Stimulated activated CD8-positive, alpha-beta memory T cell treated with anti-CD3 and anti-CD28 coated beads, Interleukin-4, amount 100 ng/mL, for 24 hours (primary cell): ENCODE measurements around the gene TBCA.
"Not testable (repeated sequence)": the region's sequence is repeated elsewhere in the genome, so short reads cannot be mapped to it uniquely, and the experiment has no call there.

ENCODE experiments used
- DNase-seq: peaks from one replicate; pipeline ENCODE4 v3.0.0-alpha.2; 2020; ENCODE audit warnings: low read depth

TBCA gene

DNA sequence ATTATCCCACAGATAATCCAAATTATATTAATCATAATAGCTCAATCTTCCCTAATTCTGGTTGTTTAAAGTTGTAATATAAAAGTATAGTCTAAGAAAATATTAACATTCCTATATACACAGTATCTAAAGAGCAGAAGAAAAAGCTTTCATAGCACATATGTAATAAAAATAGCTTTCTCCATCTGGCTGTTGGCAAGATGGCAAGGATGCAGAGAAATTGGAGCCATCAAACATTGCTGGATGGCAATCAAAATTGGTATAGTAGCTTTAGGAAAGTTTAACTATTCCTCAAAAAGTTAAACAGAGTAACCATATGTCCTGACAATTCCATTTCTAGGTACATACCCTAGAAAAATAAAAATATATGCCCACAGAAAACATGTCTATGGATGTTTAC is 66.8 kb downstream of the TBCA start:
- no peak for DNase-seq

DNA sequence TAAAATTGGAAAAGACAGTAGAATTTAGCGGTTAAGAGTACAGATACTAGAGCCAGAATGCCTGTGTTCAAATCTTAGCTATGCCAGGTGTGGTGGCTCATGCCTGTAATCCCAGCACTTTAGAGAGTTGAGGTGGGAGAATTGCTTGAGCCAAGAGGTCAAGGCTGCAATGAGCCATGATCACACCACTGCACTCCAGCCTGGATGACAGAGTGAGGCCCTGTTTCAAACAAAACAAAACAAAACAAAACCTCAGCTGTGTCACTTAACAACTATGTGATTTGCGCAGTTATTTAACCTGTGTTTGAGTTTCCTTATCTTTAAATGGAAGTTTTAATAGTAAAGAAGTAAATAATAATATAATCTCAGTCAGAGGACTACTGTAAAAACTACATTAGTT is 68.3 kb downstream of the TBCA start:
- DNase-seq: no peak

DNA sequence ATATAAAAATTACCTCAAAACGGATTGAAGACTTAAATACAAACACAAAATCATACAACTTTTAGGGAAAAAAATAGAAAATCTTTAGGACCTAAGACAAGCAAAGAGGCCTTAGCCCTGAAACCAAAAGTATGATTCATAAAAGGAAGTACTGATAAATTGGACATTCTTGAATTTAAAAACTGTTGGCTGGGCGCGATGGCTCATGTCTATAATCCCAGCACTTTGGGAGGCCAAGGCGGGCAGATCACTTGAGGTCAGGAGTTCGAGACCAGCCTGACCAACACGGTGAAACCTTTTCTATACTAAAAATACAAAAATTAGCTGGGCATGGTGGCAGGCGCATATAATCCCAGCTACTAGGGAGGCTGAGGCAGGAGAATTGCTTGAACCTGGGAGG is 76.6 kb downstream of the TBCA start:
- not testable (repeated sequence) for DNase-seq

DNA sequence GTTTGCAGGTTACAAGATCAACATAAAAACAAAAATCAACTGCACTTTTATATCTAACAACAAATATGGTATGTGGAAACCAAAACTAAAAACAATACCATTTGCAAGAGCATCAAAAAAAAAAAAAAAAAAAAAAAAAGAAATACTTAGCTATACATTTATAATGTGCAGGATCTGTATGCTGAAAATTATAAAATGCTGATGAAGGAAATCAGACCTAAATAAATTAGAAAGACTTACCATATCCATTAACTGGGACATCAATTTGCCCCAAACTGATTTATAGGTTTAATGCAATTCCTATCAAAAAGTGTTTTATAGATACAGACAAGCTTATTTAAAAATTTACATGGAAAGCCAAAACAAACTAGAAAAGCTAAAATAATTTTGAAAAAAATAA is 77.2 kb downstream of the TBCA start:
- DNase-seq: no peak

DNA sequence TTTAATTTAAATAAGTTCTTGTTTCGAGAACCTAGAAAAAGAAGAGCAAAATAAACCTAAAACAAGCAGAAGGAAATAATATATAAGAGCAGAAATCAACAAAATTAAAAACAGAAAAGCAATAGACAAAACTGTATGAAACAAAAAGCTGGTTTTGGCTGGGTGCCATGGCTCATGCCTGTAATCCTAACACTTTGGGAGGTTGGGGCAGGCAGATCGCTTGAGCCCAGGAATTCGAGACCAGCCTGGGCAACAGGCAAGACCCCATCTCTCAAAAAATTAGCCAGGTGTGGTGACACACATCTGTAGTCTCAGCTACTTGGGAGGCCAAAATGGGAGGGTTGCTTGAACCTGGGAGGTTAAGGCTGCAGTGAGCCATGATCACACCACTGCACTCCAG is 78.4 kb downstream of the TBCA start:
- DNase-seq: no peak

DNA sequence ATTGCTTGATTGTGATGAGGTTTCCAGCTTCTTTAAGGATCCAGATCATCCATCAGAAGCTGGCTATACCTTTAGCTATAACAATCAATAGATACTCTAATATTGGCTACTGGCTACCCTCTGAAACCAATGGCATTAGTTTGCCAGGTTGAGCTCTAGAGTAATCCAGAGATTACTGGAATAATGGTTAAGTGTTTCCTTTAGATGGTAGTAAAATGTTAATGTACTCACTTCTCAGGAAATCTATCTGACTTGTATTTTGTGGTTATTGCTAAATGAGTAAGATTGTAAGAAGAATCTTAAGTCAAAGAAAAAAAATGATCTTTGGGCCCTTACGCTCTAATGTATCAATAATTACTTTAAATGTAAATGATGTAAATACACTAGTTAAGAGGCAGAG is 80.0 kb downstream of the TBCA start:
- DNase-seq: no peak

DNA sequence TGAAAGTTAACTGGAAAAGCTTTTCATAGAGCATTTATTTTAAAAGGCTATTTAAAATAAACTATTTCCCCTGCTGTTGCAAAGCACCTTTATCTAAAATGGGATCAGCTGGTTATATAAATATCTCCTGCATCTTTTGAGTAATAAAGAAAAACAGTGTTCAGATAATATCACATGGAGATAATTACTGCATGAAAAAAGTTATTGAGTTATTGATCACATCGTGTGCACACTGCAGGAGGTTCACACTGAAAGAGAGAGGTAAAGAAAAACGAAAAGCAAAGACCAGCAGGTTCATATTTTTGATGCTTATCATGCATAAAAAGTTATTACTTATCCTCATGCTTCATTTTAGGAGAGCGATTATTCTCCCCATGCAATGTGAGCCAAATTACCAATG is 82.2 kb downstream of the TBCA start:
- no peak for DNase-seq

DNA sequence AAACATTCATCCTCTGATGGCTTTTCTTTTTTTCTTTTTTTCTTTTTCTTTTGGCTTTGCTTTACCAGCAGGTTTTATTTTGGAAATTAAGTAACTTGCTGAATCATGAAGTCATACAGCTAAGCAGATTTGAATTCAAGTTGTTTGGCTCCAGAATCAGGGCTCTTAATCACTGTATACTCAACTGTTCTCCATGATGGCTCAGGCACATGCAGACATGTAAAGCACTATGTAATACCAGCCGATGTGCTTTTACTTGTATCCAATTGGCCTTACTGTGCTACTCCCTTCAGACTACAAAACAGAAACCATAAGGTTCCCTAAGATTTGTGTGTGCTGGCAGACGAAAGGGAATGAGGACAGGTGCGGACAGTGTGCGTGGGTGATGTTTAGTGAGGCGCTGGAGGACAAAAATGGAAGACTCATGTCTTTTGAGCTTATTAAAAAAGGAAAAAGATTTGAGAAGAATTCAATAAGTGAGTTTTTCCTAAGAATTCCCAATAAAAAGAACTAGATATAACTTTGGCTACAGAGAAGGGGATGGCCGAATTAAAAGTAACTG is 92.9 kb downstream of the TBCA start:
- DNase-seq: no peak

DNA sequence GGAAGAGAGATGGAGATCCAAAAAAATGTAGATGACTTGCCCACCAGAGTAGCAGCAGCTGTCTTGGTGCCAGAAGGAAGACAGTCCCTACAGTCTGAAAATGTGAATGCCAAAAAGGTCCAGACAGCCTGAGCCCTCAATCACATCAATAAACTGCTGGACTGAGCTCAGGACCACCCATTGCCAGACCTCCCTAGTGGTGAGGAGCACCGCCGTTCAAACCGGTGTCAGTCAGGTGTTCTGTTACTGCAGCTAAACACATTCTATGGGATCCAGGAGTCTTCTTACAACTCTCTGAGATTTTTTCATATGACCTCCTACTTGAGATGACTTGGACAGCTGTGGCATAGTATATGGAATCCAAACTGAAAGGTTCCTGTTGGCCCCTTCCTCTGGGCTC is 105.6 kb downstream of the TBCA start:
- DNase-seq: no peak

DNA sequence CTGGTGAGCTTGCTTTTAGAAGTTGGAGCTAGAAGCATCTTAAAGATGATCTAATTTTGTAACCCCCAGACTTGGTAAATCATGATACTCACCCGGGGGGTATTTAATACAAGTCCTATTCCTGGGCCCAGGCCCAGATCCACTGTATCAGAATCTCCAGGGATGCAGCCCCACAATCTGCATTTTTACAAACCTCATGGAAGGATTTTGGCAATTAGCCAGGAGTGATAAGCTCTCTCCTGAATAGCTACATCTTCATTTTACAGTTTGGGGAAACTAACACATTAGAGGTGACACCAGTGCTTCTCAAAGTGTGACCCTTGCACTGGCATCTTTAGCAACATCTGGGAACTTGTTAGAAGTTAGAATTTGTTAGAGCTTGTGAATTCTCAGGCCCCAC is 106.5 kb downstream of the TBCA start:
- no peak for DNase-seq

DNA sequence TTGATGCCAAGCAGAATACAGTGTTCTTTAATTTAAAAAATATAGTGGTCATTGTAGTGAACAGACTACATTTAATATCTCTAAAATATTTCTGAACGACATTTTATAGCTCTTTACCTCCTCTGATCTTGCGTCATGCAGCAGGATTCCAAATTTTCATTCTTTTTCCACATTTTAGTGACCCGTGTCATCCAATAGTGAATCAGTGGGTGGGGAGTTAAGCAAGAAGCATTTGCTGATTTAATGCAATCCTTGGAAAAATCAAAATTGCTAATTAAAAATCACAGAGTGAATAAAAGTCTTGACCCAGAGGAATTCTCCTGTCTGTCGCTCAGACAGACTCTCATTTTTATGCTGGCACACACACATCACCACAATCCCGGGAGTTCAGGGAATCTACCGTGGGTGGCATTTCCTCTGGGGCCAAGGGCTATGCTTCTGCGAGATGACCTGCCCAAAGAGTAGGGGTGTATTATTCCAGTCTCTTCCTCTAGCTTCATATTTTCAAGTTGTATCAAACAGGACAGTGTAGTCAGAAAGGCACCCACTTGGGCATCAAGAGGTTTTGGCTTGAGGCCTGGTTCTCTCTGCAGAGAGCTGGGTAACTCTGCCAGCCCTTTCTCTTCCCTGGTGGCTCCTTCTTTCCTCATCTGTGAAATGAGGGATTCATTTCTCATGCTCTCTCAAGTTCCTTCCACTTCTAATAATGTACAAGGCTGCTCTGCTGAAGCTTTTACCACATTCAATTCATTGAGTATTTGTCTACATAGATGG is 112.9 kb downstream of the TBCA start:
- DNase-seq: no peak

DNA sequence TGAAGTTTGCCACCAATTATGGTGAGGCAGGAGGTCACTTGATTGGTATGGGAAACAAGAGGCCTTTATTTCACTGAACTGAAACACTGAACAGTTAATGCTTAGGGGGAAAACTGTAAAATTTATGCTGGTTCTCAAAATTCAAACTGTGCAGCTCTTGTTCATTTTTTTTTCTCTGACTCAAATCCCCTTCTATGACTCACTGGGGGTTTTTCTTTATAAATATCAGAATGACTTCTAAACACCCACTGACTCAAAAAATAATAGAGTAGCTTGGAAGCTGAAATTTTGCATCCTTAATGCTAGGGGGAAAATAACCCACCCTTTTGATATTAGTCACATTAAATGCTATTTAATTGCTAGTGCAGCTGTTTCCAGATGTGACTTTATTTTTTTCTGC is 113.5 kb downstream of the TBCA start:
- DNase-seq: no peak

DNA sequence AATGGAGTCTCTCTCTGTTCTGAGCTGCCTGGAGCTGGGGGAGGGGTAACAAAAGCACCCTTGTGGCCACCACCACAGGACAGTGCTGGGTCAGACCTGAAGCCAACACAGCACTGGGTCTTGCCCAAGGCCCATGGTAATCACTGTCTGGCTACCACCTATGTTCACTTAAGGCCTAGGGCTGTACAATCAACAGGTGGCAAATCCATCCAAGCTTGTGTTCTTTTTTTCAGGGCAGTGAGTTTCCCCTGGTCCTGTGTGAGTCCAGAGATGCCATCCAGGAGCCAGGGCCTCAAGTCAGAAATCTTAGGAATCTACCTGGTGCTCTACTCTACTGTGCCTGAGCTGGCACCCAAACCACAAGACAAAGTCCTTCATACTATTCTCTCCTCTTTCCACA is 117.5 kb downstream of the TBCA start:
- no peak for DNase-seq

DNA sequence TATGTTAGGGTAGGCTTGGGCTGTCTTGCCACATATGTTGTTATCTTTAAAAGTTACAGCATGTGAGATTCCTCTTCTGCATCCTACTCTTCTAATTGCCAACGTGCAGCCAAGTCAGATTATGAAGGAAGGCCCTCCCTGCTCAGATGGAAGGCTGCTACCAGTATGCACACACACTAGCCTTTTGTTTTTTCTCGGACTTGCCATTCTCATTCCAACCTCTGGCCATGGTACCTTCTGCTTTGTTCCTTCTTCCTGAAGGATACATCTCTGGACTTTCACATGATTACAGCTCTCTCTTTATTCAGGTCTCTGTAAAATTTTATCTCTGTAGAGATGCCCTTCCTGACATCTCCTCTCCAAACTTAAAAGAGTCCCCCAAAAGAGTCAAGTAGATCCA is 124.8 kb downstream of the TBCA start:
- no peak for DNase-seq

DNA sequence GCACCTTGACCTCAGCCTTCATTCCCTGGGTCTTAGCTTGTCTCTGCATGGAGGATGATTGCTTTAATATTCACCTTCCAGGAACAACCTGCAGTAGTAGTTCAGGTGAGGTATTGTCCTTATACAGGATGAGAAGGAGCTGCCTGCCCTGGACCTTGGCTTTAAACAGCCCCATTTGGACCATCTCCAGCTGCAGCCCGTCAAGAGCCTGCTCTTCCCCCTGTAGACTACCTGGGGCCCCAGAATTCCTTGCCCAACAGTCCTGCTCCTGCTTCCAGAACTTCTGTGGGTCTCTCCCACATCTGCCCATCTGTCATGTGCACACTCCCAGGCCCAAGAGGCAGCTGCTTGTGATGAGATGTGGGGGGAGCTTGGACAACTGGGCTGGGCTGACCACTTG is 125.5 kb downstream of the TBCA start:
- no peak for DNase-seq

DNA sequence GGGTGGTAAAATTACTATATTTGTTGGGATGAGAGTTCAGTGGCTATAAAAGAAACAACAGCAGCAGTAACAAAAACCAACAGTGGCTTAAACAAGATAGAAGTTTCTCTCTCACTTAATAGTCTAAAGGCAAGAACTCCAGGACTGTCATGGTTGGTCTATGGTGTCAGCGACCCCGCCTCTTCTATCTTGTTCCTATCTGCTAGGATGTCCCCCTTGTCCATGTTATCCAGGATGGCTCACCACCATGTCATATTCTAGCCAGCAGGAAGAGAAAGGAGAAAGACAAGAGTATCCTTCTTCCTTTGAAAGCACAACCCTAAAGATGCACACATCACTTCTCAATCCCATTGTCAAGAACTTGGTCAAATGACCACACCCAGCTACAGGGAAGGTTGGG is 126.4 kb downstream of the TBCA start:
- no peak for DNase-seq

DNA sequence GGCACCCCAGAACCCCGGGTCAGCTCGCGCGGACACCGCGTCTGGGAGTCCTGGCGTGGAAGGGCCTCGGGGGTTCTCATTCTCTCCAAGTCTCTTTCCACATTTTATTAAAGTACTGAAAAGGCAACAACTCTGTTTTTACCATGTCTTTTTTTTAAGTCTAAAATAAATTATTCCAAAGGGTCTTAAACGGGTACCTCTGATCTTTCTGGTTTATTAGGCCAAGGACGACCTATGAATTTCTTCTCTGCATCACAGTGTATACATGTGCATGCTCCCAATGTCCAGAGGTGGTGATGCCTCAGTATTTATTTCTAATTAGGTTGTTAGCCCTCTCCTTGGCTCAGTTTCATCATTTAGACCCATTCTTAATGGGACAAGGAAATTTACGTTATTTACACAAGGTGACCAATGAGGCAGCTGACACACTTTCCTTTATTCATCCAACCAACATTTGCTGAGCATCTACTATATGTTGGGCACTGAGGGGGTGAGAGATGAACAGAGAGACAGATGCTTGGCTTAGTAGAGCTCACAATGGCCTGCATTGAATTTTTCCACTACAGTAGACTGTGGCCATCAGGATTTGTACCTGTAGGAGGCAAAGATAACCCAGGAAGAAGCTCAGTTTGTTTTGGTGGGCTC is 130.0 kb downstream of the TBCA start:
- no peak for DNase-seq

DNA sequence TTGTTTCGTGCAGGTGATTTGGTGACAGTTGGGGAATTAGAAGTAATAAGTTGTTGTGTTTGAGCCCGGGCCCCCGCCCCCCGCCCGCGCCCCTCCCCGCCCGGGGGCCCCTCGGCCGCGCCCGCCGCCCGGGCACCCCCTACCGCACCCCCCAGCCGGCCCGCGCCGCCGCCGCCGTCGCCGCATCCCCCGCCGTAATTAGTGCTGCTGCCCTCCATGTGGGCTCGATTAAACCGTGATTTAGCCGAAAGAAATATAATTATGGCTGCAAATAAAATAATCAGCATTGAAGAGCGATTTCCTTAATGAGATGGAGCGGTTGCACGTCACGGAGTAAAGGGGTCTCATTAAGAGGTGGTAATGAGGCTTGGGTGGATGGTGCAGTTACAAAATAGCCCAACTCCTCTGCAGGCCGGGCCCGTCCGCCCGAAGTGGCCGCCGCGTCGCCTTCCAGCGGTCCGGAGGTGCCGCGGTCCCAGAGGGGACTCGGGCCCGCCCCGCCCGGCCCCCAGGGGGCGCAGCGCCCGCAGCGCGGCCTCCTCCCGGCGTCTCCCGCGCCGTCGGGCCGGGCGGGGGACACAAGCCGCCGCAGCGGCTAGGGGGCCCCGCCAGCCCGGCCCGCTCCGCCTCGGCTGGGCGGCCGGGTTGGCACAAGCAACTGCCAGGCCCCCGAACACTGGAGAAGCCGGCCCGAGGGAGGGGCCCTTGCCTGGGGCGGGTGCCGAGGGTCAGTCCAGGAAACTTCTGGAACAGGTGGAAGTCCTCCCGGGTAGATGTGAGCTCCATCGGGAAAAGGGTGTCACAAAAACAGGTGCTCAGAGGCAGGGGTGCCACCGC is 130.8 kb downstream of the TBCA start:
- DNase-seq: peak; percentile 15

DNA sequence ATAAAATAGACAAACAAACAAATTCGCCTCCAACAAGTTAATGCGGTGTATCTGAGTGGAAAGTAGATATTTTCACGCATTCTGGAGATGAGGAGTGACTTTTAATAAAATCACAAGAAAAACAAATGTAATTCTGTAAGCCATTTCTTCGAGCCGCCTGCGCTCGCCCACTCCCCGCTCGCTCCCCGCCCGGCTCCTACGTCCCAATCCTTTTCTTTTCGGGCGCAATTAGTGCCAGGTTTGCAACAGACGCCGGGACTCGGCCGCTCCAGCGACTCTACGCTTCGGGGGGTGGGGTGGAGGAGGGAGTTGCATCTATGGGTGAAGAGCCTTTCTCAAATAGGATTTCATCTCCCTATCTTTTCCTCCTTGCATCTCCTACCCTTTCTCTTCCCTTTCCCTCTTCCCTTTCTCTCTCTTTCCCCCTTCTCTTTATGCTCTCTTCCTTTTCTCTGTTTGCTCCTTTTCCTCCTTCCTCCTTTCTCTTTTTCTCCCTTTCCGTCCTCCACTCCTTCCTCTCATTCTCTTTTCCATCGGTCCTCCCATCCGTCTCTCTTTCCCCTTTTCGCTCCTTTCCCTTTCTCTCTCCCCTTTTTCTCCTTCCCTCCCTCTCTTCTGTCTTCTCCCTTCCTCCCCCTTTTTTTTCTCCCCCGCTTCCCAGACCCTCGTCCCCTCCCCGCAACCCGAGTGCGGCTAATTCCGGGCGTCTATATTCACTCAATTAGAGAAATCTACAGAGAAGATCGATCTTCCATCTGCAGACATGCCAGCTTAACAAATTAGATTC is 131.6 kb downstream of the TBCA start:
- DNase-seq: no peak

DNA sequence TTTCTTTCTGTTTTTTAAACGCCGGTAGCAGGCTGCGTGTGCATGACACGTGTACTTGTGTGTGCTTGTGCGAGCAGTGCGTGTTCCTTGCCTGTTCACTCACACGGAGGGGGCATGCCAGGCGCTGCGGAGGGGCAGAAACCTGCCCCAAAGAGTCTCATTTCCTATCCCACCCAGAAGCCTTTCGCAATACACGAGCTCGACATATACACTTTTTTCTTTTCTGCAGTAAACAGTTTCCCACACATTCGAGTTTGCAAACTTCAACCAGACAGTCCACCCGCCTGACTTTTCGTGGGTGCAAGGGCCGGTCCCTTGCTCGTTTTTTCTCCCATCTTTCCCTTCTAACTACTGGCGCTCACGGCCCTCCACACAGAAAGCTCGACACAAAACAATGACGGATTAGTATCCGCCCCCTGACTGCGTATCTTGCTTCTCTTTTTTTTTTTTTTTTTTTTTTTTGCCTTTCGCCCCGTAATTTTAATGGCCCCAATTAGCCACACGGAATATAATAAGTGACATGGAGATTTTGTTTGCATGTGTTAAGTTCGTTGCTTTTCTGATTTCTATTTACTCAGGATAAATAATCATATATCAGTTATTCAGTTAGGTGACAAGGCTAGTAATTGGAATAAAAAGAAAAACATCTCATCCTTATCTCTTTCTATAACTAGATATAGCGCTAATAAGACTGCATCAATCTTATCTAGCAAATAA is 132.3 kb downstream of the TBCA start:
- no peak for DNase-seq
